ENCODE data around the gene ENTREP1. TPM values are rescaled to one million over a fixed set of nuclear protein-coding genes. Genes with fewer than 3 reads are reported as not detected.
"Not testable (repeated sequence)": the region's sequence is repeated elsewhere in the genome, so short reads cannot be mapped to it uniquely, and the experiment has no call there.

ENTREP1 gene
- total RNA-seq, 6 donors from 2014 or later, result 28.5 to 49.2 (median 38.2) TPM

DNA sequence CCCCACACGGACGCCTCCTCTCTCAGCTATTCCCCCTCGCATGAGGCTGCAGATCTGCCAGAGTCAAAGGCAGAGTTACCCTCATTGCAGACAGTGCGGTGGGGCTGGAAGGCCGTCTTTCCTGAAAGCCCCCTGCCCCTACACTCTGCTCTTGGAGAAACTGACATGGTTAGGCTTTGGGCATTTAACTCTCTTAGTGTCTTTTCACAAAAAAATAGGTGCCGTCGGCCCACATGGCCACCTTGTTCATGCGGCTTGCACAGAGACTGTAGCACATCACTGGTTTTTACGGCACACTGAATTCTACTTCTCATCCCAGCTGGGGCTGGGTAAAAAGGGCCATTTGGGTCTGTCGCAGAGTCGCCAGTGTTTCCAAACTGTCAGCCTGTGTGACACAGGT lies 107.6 kb downstream of the ENTREP1 start:
- TF ChIP-seq POLR2AphosphoS5 (IDR thresholded peaks at IDR 0.05) (no peak), POLR2A (IDR thresholded peaks at IDR 0.05) (no peak), EP300 (IDR thresholded peaks at IDR 0.05) (no peak)
- TF ChIP-seq, protein P1, sequence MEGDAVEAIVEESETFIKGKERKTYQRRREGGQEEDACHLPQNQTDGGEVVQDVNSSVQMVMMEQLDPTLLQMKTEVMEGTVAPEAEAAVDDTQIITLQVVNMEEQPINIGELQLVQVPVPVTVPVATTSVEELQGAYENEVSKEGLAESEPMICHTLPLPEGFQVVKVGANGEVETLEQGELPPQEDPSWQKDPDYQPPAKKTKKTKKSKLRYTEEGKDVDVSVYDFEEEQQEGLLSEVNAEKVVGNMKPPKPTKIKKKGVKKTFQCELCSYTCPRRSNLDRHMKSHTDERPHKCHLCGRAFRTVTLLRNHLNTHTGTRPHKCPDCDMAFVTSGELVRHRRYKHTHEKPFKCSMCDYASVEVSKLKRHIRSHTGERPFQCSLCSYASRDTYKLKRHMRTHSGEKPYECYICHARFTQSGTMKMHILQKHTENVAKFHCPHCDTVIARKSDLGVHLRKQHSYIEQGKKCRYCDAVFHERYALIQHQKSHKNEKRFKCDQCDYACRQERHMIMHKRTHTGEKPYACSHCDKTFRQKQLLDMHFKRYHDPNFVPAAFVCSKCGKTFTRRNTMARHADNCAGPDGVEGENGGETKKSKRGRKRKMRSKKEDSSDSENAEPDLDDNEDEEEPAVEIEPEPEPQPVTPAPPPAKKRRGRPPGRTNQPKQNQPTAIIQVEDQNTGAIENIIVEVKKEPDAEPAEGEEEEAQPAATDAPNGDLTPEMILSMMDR (IDR thresholded peaks at IDR 0.05), result no peak
- Histone ChIP-seq H3K36me3 (no peaks in the 10 kb centered on the region), H3K27me3 (no peaks in the 10 kb centered on the region), H3K9me3 (no peaks in the 10 kb centered on the region), H3K27ac (no peak overlapping the region), H3K4me1 (no peaks in the 10 kb centered on the region), H3K4me3 (no peak overlapping the region)
- no peak for DNase-seq
- ATAC-seq (ENCODE audit: low FRiP score in 2 of 2), result no peak
- WGBS, 2 donors, result 93 to 97% methylated on average over 11 of the region's 11 CpGs

DNA sequence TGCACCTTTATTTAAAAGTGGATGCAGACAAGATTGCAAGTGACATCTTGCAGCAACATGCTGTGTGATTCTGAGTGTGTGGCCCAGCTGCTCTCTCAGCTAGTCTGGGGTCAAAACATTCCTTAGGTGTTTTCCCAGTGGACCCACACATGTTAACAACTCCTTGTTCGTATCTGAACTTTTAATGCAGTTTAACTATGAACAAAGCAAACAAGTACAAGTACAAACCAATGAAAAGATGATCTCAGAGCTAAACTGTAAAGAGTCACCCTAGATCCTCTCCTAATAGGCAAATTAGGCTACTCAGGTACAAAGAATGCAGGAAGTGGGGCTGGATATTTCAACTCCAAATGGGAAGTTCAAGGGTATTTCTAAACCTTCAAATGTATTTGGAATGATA lies 108.4 kb downstream of the ENTREP1 start:
- TF ChIP-seq POLR2AphosphoS5 (IDR thresholded peaks at IDR 0.05), result no peak
- TF ChIP-seq, protein P1 (IDR thresholded peaks at IDR 0.05), result no peak
- no peak for TF ChIP-seq EP300 (IDR thresholded peaks at IDR 0.05)
- no peak for TF ChIP-seq POLR2A (IDR thresholded peaks at IDR 0.05)
- Histone ChIP-seq H3K9me3 (no peaks in the 10 kb centered on the region), H3K27me3 (no peaks in the 10 kb centered on the region), H3K4me1 (no peaks in the 10 kb centered on the region), H3K4me3 (no peak overlapping the region), H3K36me3 (no peaks in the 10 kb centered on the region), H3K27ac (no peak overlapping the region)
- WGBS, 2 donors, result 40 to 53% methylated on average over 1 of the region's 1 CpG
- no peak for ATAC-seq (ENCODE audit: low FRiP score in 2 of 2)
- DNase-seq, result no peak

DNA sequence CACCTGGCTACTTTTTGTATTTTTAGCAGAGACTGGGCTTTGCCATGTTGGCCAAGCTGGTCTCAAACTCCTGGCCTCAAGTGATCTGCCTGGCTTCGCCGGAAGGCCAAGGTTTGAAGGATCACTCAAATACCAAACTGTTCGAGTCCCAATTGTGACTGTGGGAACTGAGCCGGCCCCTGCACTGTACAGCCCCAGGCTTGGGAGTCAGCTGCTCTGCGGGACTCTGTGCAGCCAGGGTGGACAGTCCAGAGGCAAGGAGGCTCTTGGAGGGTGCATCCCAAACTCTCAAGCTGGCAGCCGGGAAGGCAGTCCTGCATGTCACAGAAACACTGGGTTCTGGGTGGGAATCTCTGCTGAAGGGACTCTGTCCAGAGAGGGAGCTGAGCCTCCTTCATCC lies 109.0 kb downstream of the ENTREP1 start:
- no peaks in the 10 kb centered on the region for H3K4me1 ChIP-seq
- no peaks in the 10 kb centered on the region for H3K36me3 ChIP-seq
- peak in 1 of 2 donors; percentile 61 for ATAC-seq (ENCODE audit: low FRiP score in 2 of 2)
- no peaks in the 10 kb centered on the region for H3K9me3 ChIP-seq
- WGBS, 2 donors, result 97% methylated on average over 4 of the region's 6 CpGs; no CpG with 5 or more reads in 1 of the 2 donors
- no peak for DNase-seq
- H3K4me3 ChIP-seq, result no peak overlapping the region
- TF ChIP-seq POLR2AphosphoS5 (IDR thresholded peaks at IDR 0.05), result no peak
- TF ChIP-seq, protein P1 (IDR thresholded peaks at IDR 0.05), result no peak
- TF ChIP-seq POLR2A (IDR thresholded peaks at IDR 0.05), result no peak
- no peak for TF ChIP-seq EP300 (IDR thresholded peaks at IDR 0.05)
- H3K27ac ChIP-seq, result no peak overlapping the region
- H3K27me3 ChIP-seq, result no peaks in the 10 kb centered on the region

DNA sequence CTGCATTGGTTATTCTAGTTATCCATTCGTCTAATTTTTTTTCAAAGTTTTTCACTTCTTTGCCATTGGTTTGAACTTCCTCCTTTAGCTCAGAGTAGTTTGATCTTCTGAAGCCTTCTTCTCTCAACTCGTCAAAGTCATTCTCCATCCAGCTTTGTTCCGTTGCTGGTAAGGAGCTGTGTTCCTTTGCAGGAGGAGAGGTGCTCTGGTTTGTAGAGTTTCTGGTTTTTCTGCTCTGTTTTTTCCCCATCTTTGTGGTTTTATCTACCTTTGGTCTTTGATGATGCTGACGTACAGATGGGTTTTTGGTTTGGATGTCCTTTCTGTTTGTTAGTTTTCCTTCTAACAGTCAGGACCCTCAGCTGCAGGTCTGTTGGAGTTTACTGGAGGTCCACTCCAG lies 114.6 kb downstream of the ENTREP1 start:
- H3K4me1 ChIP-seq; ATAC-seq (ENCODE audit: low FRiP score in 2 of 2); DNase-seq; H3K27ac ChIP-seq; H3K27me3 ChIP-seq; H3K36me3 ChIP-seq; H3K9me3 ChIP-seq; H3K4me3 ChIP-seq: not testable (repeated sequence)
- WGBS, 2 donors, result 87 to 88% methylated on average over 4 of the region's 4 CpGs

DNA sequence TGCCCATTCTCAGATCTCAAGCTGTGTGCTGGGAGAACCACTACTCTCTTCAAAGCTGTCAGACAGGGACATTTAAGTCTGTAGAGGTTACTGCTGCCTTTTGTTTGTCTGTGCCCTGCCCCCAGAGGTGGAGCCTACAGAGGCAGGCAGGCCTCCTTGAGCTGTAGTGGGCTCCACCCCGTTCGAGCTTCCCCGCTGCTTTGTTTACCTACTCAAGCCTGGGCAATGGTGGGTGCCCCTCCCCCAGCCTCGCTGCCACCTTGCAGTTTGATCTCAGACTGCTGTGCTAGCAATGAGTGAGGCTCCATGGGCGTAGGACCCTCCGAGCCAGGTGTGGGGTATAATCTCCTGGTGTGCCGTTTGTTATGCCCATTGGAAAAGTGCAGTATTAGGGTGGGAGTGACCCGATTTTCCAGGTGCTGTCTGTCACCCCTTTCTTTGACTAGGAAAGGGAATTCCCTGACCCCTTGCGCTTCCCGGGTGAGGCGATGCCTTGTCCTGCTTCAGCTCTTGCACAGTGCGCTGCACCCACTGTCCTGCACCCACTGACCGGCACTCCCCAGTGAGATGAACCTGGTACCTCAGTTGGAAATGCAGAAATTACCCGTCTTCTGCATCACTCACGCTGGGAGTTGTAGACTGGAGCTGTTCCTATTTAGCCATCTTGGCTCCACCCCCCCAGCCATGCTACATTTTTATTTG lies 115.4 kb downstream of the ENTREP1 start:
- 73 to 85% methylated on average over 7 to 15 of the region's 15 CpGs for WGBS, 2 donors
- H3K36me3 ChIP-seq, result not testable (repeated sequence)

More for the DNA sequence above, 115.4 kb downstream of the ENTREP1 start:
- not testable (repeated sequence) for ATAC-seq (ENCODE audit: low FRiP score in 2 of 2); H3K4me1 ChIP-seq; H3K4me3 ChIP-seq; H3K27me3 ChIP-seq; H3K27ac ChIP-seq; H3K9me3 ChIP-seq
- peak in 1 of 2 donors; percentile 57 for DNase-seq

Other genes with a start within 250 kb of the ENTREP1 start
- gene TJP2, start 150.9 kb upstream of the ENTREP1 start, total RNA-seq, result 100 to 1,000 TPM in 5 of 6 donors, 10 to 100 TPM in 1; 98.3 to 270 (median 185) TPM

Measured in upper lobe of left lung (tissue), 6 donors.